IMR-90 (cell line): Measurements from ENCODE around the gene HSD17B11. TPM values are rescaled to one million over a fixed set of nuclear protein-coding genes. Genes with fewer than 3 reads are reported as not detected.

Experiments used
- ATAC-seq: fragments of 200-7000 bp; cut with Tn5 transposase; 2 replicates; pipeline ENCODE4 v1.9.1; 2020; ENCODE audit warnings: low read depth, mild to moderate bottlenecking, moderate library complexity
- BruUV-seq: library from RNA; stranded (reverse); fragments of 400-500 nt; replicated peaks from 2 replicates; lab custom pipeline; 2021; lab: Mats Ljungman, UMichigan
- CTCF ChIA-PET: fragments of 300-600 bp; formaldehyde crosslinking; extraction: SDS; loops from one replicate; lab custom pipeline; 2021; ENCODE audit warnings: antibody characterized with exemption; lab: Yijun Ruan, JAX
- POLR2A ChIA-PET: fragments of 300-600 bp; sonication (Branson Sonifier 250); formaldehyde crosslinking; loops from one replicate; lab custom pipeline; 2022; ENCODE audit warnings: antibody characterized with exemption; ENCODE audit not compliant: unreplicated experiment; lab: Charles Lee
- DNase-seq: peaks from one replicate; pipeline ENCODE4 v3.0.0; 2013
- H2AFZ ChIP-seq: replicated peaks from 2 replicates; pipeline ENCODE3; 2013; ENCODE audit warnings: low read length, mild to moderate bottlenecking; ENCODE audit not compliant: poor library complexity
- H2AK5ac ChIP-seq: 2 replicates; pipeline ENCODE4 v1.6.1; 2013; ENCODE audit warnings: low read depth, low read length, inconsistent platforms
- H2AK9ac ChIP-seq: replicated peaks from 2 replicates; pipeline ENCODE3; 2013; ENCODE audit warnings: mild to moderate bottlenecking, low read depth, low read length, moderate library complexity; ENCODE audit not compliant: poor library complexity
- H2BK120ac ChIP-seq: 2 replicates; pipeline ENCODE4 v1.6.1; 2013; ENCODE audit warnings: low read depth, low read length, inconsistent platforms
- H2BK15ac ChIP-seq: 3 replicates; pipeline ENCODE4 v1.6.1; 2013; ENCODE audit warnings: low read depth, low read length, inconsistent platforms
- H2BK20ac ChIP-seq: 2 replicates; pipeline ENCODE4 v1.6.1; 2013; ENCODE audit warnings: low read depth, mild to moderate bottlenecking, inconsistent platforms, low read length, moderate library complexity
- H2BK5ac ChIP-seq: 2 replicates; pipeline ENCODE4 v1.6.1; 2013; ENCODE audit warnings: mild to moderate bottlenecking, low read depth, low read length, inconsistent platforms; ENCODE audit not compliant: poor library complexity, severe bottlenecking
- H3K14ac ChIP-seq: replicated peaks from 2 replicates; pipeline ENCODE4 v1.6.1; 2013; ENCODE audit warnings: low read depth, low read length, inconsistent platforms
- H3K18ac ChIP-seq: 2 replicates; pipeline ENCODE4 v1.6.1; 2013; ENCODE audit warnings: low read depth, low read length, control low read depth
- H3K23ac ChIP-seq: 2 replicates; pipeline ENCODE4 v1.6.1; 2013; ENCODE audit warnings: low read depth, low read length, inconsistent platforms
- H3K27ac ChIP-seq: 2 replicates; pipeline ENCODE4 v1.5.1; 2013; ENCODE audit warnings: mild to moderate bottlenecking, control low read depth, low read length; ENCODE audit not compliant: insufficient read depth
- H3K27me3 ChIP-seq: 2 replicates; pipeline ENCODE4 v1.6.1; 2013; ENCODE audit warnings: low read length; ENCODE audit not compliant: control insufficient read depth, insufficient read depth
- H3K36me3 ChIP-seq: 2 replicates; pipeline ENCODE4 v1.6.1; 2013; ENCODE audit warnings: low read length, mixed read lengths; ENCODE audit not compliant: control insufficient read depth, insufficient read depth
- H3K4ac ChIP-seq: 2 replicates; pipeline ENCODE4 v1.6.1; 2013; ENCODE audit warnings: low read depth, low read length, inconsistent platforms
- H3K4me1 ChIP-seq: 2 replicates; pipeline ENCODE4 v1.6.1; 2013; ENCODE audit warnings: low read length, mixed read lengths; ENCODE audit not compliant: control insufficient read depth, insufficient read depth
- H3K4me2 ChIP-seq: 2 replicates; pipeline ENCODE4 v1.6.1; 2013; ENCODE audit warnings: low read depth, mild to moderate bottlenecking, control low read depth, low read length, moderate library complexity
- H3K4me3 ChIP-seq: 2 replicates; pipeline ENCODE4 v1.5.1; 2013; ENCODE audit warnings: low read depth, mild to moderate bottlenecking, control low read depth, low read length, moderate library complexity; ENCODE audit not compliant: insufficient read depth
- H3K56ac ChIP-seq: 2 replicates; pipeline ENCODE4 v1.6.1; 2013; ENCODE audit warnings: low read length, inconsistent platforms; ENCODE audit not compliant: insufficient read depth; ENCODE audit errors: extremely low read depth
- H3K79me1 ChIP-seq, 2 experiments: 2 replicates each; pipeline ENCODE4 v1.6.1; 2013; ENCODE audit warnings: low read length in 2 of 2, inconsistent platforms in 1 of 2, low read depth in 1 of 2
- H3K9ac ChIP-seq: 2 replicates; pipeline ENCODE4 v1.6.1; 2013; ENCODE audit warnings: low read depth, low read length, control low read depth
- H3K9me1 ChIP-seq: 2 replicates; pipeline ENCODE4 v1.6.1; 2013; ENCODE audit warnings: low read length, inconsistent platforms; ENCODE audit not compliant: insufficient read depth
- H3K9me3 ChIP-seq: 2 replicates; pipeline ENCODE4 v1.6.1; 2013; ENCODE audit warnings: low read length; ENCODE audit not compliant: control insufficient read depth, insufficient read depth
- H4K20me1 ChIP-seq: 2 replicates; pipeline ENCODE4 v1.6.1; 2013; ENCODE audit warnings: low read length, inconsistent platforms; ENCODE audit not compliant: insufficient read depth
- H4K5ac ChIP-seq: 2 replicates; pipeline ENCODE4 v1.6.1; 2013; ENCODE audit warnings: mild to moderate bottlenecking, low read depth, low read length, control low read depth
- H4K8ac ChIP-seq, 2 experiments: 2 replicates each; pipeline ENCODE4 v1.6.1; 2013; ENCODE audit warnings: low read depth in 2 of 2, low read length in 2 of 2, control low read depth in 1 of 2, inconsistent platforms in 1 of 2
- H4K91ac ChIP-seq: 2 replicates; pipeline ENCODE4 v1.6.1; 2013; ENCODE audit warnings: low read depth, low read length, inconsistent platforms; ENCODE audit not compliant: insufficient read depth
- MAFK ChIP-seq: IDR thresholded peaks from 2 replicates; pipeline ENCODE4 v1.6.1; 2012; ENCODE audit warnings: low read depth, low read length, improper control_type of control experiment
- MXI1 ChIP-seq: IDR thresholded peaks from 2 replicates; pipeline ENCODE4 v1.6.1; 2012; ENCODE audit warnings: low read depth, mild to moderate bottlenecking, low read length, moderate library complexity, borderline replicate concordance
- RCOR1 ChIP-seq: IDR thresholded peaks from 2 replicates; pipeline ENCODE4 v1.6.1; 2012; ENCODE audit warnings: mild to moderate bottlenecking, low read length, improper control_type of control experiment; ENCODE audit not compliant: insufficient replicate concordance
- SMC3 ChIP-seq: fragments of 150-350 bp; IDR thresholded peaks from 2 replicates; pipeline ENCODE4 v1.6.1; 2016; ENCODE audit warnings: low read depth, mild to moderate bottlenecking, antibody characterized with exemption, low read length, moderate library complexity
- WGBS, 2 experiments: methylation state at CpG; one replicate each; pipeline versions ENCODE4 v1.1.5 to v1.1.7; 2013; ENCODE audit warnings: missing lambda C conversion rate in 2 of 2; ENCODE audit not compliant: insufficient read length in 1 of 2; ENCODE audit errors: extremely low coverage in 2 of 2; 5-methylcytosine and 5-hydroxymethylcytosine counted together
- dilution Hi-C: fragments of 300-500 bp; cut with HindIII; formaldehyde crosslinking; loops from one replicate; pipeline ENCODE4 v1.14.3; 2018; ENCODE audit warnings: low sequenced_read_pairs; ENCODE audit not compliant: unreplicated experiment
- in situ Hi-C: fragments of 300-500 bp; cut with MboI; formaldehyde crosslinking; loops from 3 replicates; pipeline ENCODE4 v1.14.3; 2019; ENCODE audit warnings: low sequenced_read_pairs, inconsistent platforms, mixed read lengths
- intact Hi-C: fragments of 100-400 bp; cut with micrococcal nuclease; formaldehyde crosslinking; loops from 2 replicates; pipeline ENCODE4 v1.10.0; 2022
- polyA plus RNA-seq, 3 experiments: library from polyadenylated mRNA; depleted of rRNA; stranded (reverse); fragments of >200 nt; gene quantifications; 2 replicates each; pipeline ENCODE4 v1.2.3, GENCODE V29; 2012; ENCODE audit warnings: low replicate concordance in 1 of 3
- total RNA-seq: library from RNA; depleted of rRNA; stranded (reverse); fragments of >200 nt; gene quantifications from 2 replicates; pipeline ENCODE4 v1.2.3, GENCODE V29; 2012

Gene HSD17B11
- total and polyA plus RNA-seq, 2 of the 4 experiments (the other 2 are of a cell fraction): 11.3 to 12.0 TPM

GRCh38 chr4:87333267-87333666 lies 57.7 kb downstream of the HSD17B11 start:
- Histone ChIP-seq H3K27me3 (no peaks in the 10 kb centered on the region), H3K79me1 (no peaks in the 10 kb centered on the region), H3K56ac (no peak overlapping the region), H3K4ac (no peak overlapping the region), H3K9ac (no peak overlapping the region), H3K18ac (no peak overlapping the region), H3K9me3 (peaks cover 4% of the 10 kb centered on the region; the same call in 1 of the 2 replicates), H2AK5ac (no peak overlapping the region), H3K36me3 (0 out of 2 replicates have a peak, but pooled peaks cover 1% of the 10 kb centered on the region), H3K23ac (no peak overlapping the region), H2BK15ac (no peak overlapping the region), H2AK9ac (no peak overlapping the region), H4K91ac (no peak overlapping the region), H4K8ac (no peak overlapping the region), H4K20me1 (no peaks in the 10 kb centered on the region), H2BK120ac (no peak overlapping the region), H3K9me1 (no peaks in the 10 kb centered on the region), H3K4me1 (no peaks in the 10 kb centered on the region), H3K14ac (no peak overlapping the region), H2BK5ac (no peak overlapping the region), H3K4me2 (no peak overlapping the region), H4K5ac (no peak overlapping the region), H3K27ac (no peak overlapping the region), H2BK20ac (no peak overlapping the region), H3K4me3 (no peak overlapping the region), H2AFZ (no peak overlapping the region)
- dilution Hi-C loops: no loop called here
- no TSS peak for BruUV-seq
- intact Hi-C loops: no loop called here
- ATAC-seq (no peak), DNase-seq (no peak)
- ChIA-PET CTCF (no interaction called here), POLR2A (no interaction called here)
- in situ Hi-C loops: no loop called here
- TF ChIP-seq MXI1 (no peak), RCOR1 (no peak), SMC3 (no peak), MAFK (no peak)
- no CpG with 5 or more reads among the region's 1 CpG for WGBS, 2 experiments
